ENCODE measurements around the gene RHCG. TPM values are rescaled to one million over a fixed set of nuclear protein-coding genes. Genes with fewer than 3 reads are reported as not detected.

The RHCG gene
- total and polyA plus RNA-seq, 2 of the 4 experiments (the other 2 are of a cell fraction): not detected

DNA sequence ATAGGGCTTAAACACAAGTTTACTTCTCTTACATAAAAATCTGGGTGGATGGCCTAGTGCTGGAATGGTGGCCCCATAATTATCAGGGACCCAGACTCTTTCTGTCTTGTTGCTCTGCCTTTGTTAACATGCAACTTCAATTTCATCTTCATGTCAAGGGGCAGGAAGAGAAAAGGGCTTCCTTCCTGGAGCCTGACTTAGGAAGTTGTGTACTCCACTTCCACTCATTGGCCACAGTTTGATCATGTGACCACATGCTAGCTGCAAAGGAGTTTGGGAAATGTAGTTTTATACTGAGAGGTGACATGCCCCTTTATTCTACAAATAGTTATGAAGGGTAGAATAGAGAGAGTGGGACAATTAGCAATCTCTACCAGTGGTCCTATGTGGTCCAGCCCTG is 39.3 kb downstream of the RHCG start:
- no peaks in the 10 kb centered on the region for H3K79me1 ChIP-seq (ENCODE audit: low read depth in 1 of 2, low read length in 2 of 2)
- dilution Hi-C loops (cut with HindIII; ENCODE audit: low sequenced_read_pairs, unreplicated experiment) (no loop called here), intact Hi-C loops (cut with micrococcal nuclease) (no loop called here), in situ Hi-C loops (cut with MboI; ENCODE audit: low sequenced_read_pairs) (no loop called here)
- no peak overlapping the region for H2AK5ac ChIP-seq (ENCODE audit: low read depth, low read length)
- H3K4me3 ChIP-seq (ENCODE audit: insufficient read depth, low read depth, low read length): no peak overlapping the region
- H4K8ac ChIP-seq (ENCODE audit: low read depth in 2 of 2, low read length in 2 of 2): peak overlapping the region in 1 of 2 experiments; percentile 46; a peak in 1 of 4 replicates
- H3K56ac ChIP-seq (ENCODE audit: extremely low read depth, insufficient read depth, low read length): no peak overlapping the region
- H4K5ac ChIP-seq (ENCODE audit: low read depth, low read length): no peak overlapping the region
- no peak overlapping the region for H3K27ac ChIP-seq (ENCODE audit: insufficient read depth, low read length)
- H4K20me1 ChIP-seq (ENCODE audit: insufficient read depth, low read length): no peaks in the 10 kb centered on the region
- TF ChIP-seq, protein P1, sequence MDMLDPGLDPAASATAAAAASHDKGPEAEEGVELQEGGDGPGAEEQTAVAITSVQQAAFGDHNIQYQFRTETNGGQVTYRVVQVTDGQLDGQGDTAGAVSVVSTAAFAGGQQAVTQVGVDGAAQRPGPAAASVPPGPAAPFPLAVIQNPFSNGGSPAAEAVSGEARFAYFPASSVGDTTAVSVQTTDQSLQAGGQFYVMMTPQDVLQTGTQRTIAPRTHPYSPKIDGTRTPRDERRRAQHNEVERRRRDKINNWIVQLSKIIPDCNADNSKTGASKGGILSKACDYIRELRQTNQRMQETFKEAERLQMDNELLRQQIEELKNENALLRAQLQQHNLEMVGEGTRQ (IDR thresholded peaks at IDR 0.05; ENCODE audit: low read depth, low read length): peak; percentile 81
- TF ChIP-seq MAZ (IDR thresholded peaks at IDR 0.05; ENCODE audit: borderline replicate concordance, low read depth, low read length): no peak
- H3K9me1 ChIP-seq (ENCODE audit: insufficient read depth, low read length): no peaks in the 10 kb centered on the region
- H3K4ac ChIP-seq (ENCODE audit: low read depth, low read length): no peak overlapping the region
- no peak overlapping the region for H2BK5ac ChIP-seq (ENCODE audit: low read depth, low read length, poor library complexity, severe bottlenecking)
- H4K91ac ChIP-seq (ENCODE audit: insufficient read depth, low read depth, low read length): no peak overlapping the region
- ATAC-seq (ENCODE audit: low read depth): peak; percentile 40; the same call in 1 of the 2 replicates
- no peak overlapping the region for H3K18ac ChIP-seq (ENCODE audit: low read depth, low read length)
- ChIA-PET CTCF (no interaction called here), POLR2A (ENCODE audit: unreplicated experiment) (no interaction called here)
- peaks cover 2% of the 10 kb centered on the region; the same call in 1 of the 2 replicates for H3K9me3 ChIP-seq (ENCODE audit: control insufficient read depth, insufficient read depth, low read length)
- H3K27me3 ChIP-seq (ENCODE audit: control insufficient read depth, insufficient read depth, low read length): peaks cover 11% of the 10 kb centered on the region
- no peaks in the 10 kb centered on the region for H3K4me1 ChIP-seq (ENCODE audit: control insufficient read depth, insufficient read depth, low read length)
- no peak overlapping the region for H3K14ac ChIP-seq (replicated peaks; ENCODE audit: low read depth, low read length)
- no peak overlapping the region for H2BK15ac ChIP-seq (ENCODE audit: low read depth, low read length)
- no peak overlapping the region for H3K9ac ChIP-seq (ENCODE audit: low read depth, low read length)
- H3K36me3 ChIP-seq (ENCODE audit: control insufficient read depth, insufficient read depth, low read length): no peaks in the 10 kb centered on the region
- H3K23ac ChIP-seq (ENCODE audit: low read depth, low read length): no peak overlapping the region
- no peak overlapping the region for H2AFZ ChIP-seq (replicated peaks; ENCODE audit: low read length, poor library complexity)
- no peak overlapping the region for H3K4me2 ChIP-seq (ENCODE audit: low read depth, low read length)
- no TSS peak for BruUV-seq (replicated peaks)
- H2BK120ac ChIP-seq (ENCODE audit: low read depth, low read length): no peak overlapping the region
- H2BK20ac ChIP-seq (ENCODE audit: low read depth, low read length): no peak overlapping the region
- no peak overlapping the region for H2AK9ac ChIP-seq (replicated peaks; ENCODE audit: low read depth, low read length, poor library complexity)
- DNase-seq: peak; percentile 28
